Measurements from ENCODE around the gene CPA1. TPM values are rescaled to one million over a fixed set of nuclear protein-coding genes. Genes with fewer than 3 reads are reported as not detected.

Gene CPA1
- total and polyA plus RNA-seq, 12 donors = 0.14 to 15.0 (median 2.0) TPM; not detected in 4

DNA sequence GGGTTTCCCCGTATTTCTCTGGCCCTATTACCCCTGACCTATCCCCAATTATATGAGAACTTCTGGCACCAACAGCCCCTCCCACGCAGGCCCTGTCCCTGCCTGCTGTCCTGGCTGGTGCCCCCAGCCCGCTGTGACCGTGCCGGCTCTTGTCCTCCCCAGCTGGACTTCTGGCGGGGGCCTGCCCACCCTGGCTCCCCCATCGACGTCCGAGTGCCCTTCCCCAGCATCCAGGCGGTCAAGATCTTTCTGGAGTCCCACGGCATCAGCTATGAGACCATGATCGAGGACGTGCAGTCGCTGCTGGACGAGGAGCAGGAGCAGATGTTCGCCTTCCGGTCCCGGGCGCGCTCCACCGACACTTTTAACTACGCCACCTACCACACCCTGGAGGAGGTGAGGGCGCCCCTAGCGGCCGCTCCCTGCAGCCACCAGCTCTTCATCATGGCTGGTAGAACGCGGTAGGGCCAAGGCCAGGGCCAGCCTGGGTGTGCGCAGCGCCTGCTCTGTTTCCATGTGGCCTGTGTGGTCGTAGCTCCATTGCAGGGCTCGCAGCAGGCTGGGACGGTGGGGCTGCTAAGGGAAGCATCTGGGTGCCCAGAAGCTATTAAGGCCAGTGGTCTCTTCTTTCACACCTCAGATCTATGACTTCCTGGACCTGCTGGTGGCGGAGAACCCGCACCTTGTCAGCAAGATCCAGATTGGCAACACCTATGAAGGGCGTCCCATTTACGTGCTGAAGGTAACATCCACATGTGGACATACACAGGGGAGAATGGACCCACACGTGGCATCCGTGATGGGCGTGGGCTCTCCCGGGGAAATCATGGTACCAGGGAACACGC lies 1.4 kb downstream of the CPA1 start:
- intact Hi-C loops (cut with DNase I) = loop anchor here in 1 of 2 donors (10.0 kb wide), 1 partner anchor 103 kb away; no protein-coding TSS in a partner anchor
- H3K27me3 ChIP-seq = no peaks in the 10 kb centered on the region
- no peak overlapping the region for H3K4me3 ChIP-seq
- H3K9me3 ChIP-seq (replicated peaks in 1 of 3) = no peaks in the 10 kb centered on the region
- peak in 1 of 7 donors; percentile 5 for DNase-seq
- no peaks in the 10 kb centered on the region for H3K4me1 ChIP-seq (replicated peaks in 1 of 2)
- no peaks in the 10 kb centered on the region for H3K36me3 ChIP-seq (replicated peaks in 1 of 2)
- WGBS, 4 donors = 94 to 95% (median 95%) methylated on average over 26 to 41 of the region's 41 CpGs
- TF ChIP-seq, protein P1, sequence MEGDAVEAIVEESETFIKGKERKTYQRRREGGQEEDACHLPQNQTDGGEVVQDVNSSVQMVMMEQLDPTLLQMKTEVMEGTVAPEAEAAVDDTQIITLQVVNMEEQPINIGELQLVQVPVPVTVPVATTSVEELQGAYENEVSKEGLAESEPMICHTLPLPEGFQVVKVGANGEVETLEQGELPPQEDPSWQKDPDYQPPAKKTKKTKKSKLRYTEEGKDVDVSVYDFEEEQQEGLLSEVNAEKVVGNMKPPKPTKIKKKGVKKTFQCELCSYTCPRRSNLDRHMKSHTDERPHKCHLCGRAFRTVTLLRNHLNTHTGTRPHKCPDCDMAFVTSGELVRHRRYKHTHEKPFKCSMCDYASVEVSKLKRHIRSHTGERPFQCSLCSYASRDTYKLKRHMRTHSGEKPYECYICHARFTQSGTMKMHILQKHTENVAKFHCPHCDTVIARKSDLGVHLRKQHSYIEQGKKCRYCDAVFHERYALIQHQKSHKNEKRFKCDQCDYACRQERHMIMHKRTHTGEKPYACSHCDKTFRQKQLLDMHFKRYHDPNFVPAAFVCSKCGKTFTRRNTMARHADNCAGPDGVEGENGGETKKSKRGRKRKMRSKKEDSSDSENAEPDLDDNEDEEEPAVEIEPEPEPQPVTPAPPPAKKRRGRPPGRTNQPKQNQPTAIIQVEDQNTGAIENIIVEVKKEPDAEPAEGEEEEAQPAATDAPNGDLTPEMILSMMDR (IDR thresholded peaks at IDR 0.05) = no peak
- no peak for TF ChIP-seq POLR2A (IDR thresholded peaks at IDR 0.05)
- no peak overlapping the region for H3K27ac ChIP-seq

DNA sequence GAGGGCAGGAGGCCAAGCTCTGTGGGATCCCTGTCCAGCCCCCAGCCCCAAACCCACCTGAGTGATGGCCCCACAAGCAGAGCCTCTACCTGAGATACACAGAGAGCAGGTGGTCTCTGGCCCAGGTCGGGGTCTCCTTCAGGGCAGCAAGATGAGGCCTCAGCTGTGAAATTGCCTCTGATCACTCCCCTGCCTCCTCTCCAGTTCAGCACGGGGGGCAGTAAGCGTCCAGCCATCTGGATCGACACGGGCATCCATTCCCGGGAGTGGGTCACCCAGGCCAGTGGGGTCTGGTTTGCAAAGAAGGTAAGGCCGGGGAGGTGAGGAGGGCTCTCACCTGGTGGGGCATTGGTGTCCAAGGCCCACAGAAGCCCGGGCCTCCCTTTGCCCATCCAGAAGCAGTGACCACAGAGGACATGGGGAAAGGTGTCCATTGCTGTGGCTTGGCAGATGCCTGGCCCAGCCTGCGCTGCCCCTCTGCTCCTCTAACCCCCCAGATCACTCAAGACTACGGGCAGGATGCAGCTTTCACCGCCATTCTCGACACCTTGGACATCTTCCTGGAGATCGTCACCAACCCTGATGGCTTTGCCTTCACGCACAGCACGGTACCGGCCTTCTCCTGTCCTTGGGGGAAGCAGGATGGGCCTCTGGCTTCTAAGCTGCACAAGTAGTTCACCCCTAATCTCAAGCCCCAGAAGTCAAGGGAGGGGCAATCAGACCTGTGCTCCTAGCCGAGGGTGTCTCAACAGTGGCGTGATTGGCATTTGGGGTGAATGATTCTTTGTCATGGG lies 3.1 kb downstream of the CPA1 start:
- WGBS, 4 donors = 92 to 96% (median 95%) methylated on average over 14 to 18 of the region's 18 CpGs
- peak in 3 of 7 donors; percentile 4 to 16 (median 14) for DNase-seq
- TF ChIP-seq, protein P1 (IDR thresholded peaks at IDR 0.05) = no peak
- TF ChIP-seq POLR2A (IDR thresholded peaks at IDR 0.05) = no peak
- Histone ChIP-seq H3K4me3 (no peak overlapping the region), H3K4me1 (replicated peaks in 1 of 2) (no peaks in the 10 kb centered on the region), H3K9me3 (replicated peaks in 1 of 3) (no peaks in the 10 kb centered on the region), H3K27me3 (no peaks in the 10 kb centered on the region), H3K27ac (no peak overlapping the region), H3K36me3 (replicated peaks in 1 of 2) (no peaks in the 10 kb centered on the region)
- intact Hi-C loops (cut with DNase I) = loop anchor here in 1 of 2 donors (10.0 kb wide), 1 partner anchor 101 kb away; no protein-coding TSS in a partner anchor

DNA sequence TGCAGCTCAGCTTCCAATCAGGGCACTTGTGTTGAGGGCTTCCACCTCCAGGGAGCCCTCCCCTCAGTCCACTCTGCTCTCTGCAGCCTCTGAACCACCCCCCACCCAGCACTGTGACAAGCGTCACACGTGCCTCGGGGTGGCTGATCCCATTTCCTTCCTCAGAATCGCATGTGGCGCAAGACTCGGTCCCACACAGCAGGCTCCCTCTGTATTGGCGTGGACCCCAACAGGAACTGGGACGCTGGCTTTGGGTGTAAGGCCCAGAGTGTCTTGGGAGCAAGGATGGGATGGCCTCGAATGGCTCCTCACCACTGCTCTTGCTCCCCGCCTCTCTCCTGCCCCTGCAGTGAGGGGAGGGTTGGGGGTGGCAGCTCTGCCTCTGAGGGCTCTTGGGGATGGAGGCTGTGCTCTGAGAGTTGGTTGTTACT lies 4.1 kb downstream of the CPA1 start:
- WGBS, 4 donors = 67 to 89% (median 79%) methylated on average over 3 to 10 of the region's 10 CpGs
- Histone ChIP-seq H3K9me3 (replicated peaks in 1 of 3) (no peaks in the 10 kb centered on the region), H3K27ac (no peak overlapping the region), H3K27me3 (no peaks in the 10 kb centered on the region), H3K36me3 (replicated peaks in 1 of 2) (no peaks in the 10 kb centered on the region), H3K4me1 (replicated peaks in 1 of 2) (no peaks in the 10 kb centered on the region), H3K4me3 (no peak overlapping the region)
- TF ChIP-seq POLR2A (IDR thresholded peaks at IDR 0.05) = no peak
- TF ChIP-seq, protein P1 (IDR thresholded peaks at IDR 0.05) = no peak
- DNase-seq = peak in 4 of 7 donors; percentile 3 to 46 (median 17)
- intact Hi-C loops (cut with DNase I) = loop anchor here in 1 of 2 donors (10.0 kb wide), 1 partner anchor 100 kb away; no protein-coding TSS in a partner anchor
